ENCODE results near the gene TUBB2B. TPM values are rescaled to one million over a fixed set of nuclear protein-coding genes. Genes with fewer than 3 reads are reported as not detected.
A peak's percentile ranks its signal among the peaks of the same experiment; 100 is the strongest.

Gene TUBB2B
- total RNA-seq (2014; rRNA removed; shearing (Covaris generic)): 60.1 and 127 TPM in 2 replicates

DNA sequence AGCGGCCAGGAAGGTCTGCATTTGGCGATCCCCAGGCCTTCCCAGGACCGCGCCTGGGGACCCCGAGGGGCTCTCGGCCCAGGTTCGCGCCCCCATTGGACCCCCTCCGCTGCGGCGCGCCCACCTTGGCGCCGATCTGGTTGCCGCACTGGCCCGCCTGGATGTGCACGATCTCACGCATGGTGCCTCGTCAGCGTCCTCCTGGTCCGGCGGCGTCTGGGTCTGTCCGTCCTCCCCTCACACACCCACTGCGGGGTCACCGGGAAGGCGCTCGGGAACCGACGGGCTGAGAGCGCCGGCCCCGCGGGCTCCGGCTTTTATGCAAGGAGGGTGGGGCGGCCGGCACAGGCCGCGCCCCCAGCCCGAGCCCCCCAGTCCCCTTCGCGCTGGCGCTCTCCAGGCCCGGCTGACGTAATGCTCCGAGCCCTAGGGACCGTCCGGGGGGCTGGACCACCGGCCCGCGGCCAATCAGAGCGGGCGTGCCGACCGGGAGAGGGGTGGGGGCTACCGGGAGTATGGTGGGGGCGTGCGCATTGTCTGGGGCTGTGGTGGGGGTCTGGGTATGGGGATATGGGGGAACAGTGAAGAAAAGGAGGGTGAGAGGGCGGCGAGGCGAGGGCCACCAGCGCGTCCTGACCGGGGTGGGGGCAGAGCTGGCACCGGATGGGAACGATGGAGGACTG, at the start of gene TUBB2B:
TSS of gene TUBB2B (minus strand) at position 291 of the 683 bp plus-strand sequence. CDS start at position 181, 110 bp downstream.
- DNase-seq (ENCODE audit: low read depth): peak; percentile 59

DNA sequence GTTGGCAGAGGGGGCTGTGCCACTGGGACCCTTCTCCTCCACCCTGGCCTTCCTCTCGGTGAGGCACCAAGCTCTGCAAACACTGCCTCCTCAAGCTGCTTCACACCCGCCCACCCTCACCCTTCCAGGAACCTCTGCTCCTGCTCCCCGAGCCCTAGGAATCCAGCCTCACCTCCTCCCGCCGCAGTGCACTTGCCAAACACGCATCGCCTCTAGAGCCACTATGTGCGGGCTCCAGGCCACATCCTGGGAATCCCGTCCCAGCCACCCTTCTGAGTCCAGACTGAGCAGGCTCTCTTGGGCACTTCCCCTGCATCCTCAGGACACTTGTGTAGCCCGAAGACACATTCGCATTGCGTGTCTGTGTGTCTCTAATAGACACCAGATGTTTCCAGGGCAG, 49.8 kb upstream of the TUBB2B start:
- no peak for DNase-seq (ENCODE audit: low read depth)

DNA sequence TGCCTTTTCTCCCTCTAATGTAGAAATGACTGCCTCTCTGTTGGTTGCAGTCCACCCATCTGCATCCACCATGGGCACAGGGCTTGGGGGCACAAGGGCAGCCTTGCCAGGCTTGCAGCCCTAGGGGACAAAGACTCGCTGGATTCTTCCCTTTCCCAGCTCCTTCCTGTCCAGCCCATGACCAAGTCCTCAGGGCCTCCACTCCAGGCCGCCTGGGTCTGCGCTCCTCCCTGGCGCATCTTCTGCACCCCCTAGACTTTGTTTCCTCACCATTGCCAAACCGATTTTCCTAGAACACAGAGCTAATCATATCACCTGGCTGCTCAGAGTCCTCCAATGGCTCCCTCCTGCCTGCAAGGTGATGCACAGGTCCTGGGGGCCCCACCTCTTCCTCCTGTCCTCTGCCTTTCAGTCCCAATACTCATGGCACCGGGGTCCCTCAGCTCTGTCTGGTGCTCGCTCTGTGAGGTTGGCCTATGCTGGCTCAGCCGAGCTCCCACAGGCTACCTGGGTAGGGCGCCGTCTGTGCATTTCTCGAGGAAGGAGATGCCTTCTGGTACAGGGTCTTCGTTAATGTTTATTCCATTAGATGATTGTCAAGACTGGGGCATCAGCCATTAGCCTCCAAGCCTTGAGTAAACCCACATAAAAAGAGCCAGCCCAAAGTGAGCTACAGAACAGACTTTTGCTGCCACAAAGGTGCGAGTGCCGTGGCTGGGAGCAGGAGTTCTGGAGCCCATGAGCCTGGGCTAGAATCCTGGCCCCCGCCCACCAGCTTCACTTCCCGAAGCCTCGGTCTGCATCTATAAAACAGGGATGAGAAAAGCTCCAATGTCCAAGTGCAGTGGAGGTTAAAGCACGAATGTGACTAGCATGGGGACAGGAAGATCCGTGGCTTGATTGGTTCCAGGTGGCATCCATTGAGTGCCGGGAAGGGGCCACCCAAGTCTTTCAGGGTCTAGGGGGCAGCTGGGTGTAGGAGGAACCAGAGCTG, 49.0 kb upstream of the TUBB2B start:
- DNase-seq (ENCODE audit: low read depth): no peak

- DNase-seq (ENCODE audit: low read depth): no peak
Measured at GRCh38 chr6:3273707-3274521, 46.5 kb upstream of the TUBB2B start.

DNA sequence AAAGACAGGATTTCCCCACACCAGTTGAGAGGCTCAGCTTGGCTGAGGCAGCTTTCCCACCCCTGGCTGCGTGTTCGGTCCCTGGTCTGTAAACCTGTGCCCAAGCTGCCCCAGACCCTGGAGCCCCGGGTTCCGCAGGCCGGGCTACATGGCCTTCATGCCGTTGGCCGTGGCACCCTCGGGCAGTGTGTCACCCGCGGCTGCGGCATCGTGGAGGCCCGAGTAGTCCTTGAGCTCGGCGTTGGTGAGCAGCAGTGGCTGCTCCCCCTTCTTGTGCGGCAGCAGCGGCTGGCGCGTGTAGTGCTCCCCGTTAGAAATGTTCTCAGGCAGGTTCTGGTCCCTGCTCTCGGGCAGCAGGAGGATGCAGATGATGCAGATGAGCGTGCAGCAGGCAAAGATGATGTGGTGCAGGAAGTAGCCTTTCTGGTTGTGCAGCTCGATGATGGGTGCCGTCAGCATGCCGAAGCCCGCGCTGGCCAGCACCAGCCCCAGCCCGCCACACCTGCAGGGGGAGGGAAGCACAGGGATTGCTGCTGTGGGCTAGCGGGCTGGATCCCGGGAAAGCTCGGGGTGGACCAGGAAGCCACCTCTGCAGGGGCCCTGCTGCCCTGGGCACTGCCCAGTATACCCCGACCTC, 45.6 kb upstream of the TUBB2B start:
- DNase-seq (ENCODE audit: low read depth): no peak

GRCh38 chr6:3271756-3272155, 44.3 kb upstream of the TUBB2B start:
- no peak for DNase-seq (ENCODE audit: low read depth)

DNA sequence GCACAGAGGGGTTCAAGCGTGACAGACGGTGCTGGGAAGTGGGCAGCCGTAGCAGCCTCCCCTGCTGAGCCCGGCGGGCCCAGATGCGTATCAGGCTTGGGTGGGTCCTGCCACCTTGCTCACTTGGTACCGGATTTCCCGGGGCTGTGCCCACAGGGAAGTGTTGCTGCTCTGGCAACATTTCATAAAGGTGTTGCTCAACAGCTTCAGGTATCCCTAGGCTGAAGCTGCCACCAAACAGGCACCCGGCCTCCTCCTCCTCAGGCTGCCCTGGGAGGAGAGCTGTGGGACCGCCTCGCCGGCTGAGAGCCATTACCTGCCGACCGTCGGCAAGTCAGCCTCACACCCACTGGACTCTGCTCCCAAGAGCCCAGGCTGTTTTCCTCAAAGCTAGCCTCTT, 42.8 kb upstream of the TUBB2B start:
- no peak for DNase-seq (ENCODE audit: low read depth)

DNA sequence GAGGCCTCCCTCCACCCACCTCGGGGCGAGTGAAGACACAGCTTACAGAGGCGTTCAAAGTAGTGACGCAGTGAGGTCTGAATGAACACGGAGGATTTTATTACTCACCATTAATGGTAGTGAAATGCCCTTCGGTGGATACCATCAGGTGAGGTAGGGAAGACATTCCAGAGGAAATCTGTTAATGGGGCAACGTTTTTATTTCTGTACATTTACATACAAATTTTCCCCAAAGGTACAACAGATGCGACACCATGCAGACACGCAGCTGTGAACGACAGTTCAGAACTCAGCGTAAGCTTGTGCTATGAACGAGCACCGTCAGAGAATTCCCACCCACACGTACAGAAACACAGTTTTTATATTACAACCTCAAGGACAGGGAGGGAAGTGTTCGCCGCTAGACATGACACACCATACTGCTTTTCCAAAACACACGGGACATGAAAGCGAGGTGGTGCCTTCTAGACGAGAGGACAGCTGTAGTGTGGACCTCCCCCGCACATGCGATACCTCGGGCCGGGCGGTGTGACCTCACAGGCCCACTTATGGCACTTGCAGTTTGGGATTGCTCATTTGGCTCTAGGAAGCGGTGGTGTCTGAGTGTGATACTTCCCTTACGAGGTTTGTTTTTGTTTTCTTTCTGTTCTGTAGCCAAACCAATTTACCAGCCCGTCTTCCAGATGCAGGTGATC, 42.0 kb upstream of the TUBB2B start:
- DNase-seq (ENCODE audit: low read depth): no peak

- no peak for DNase-seq (ENCODE audit: low read depth)
Measured at GRCh38 chr6:3268680-3269079, 41.2 kb upstream of the TUBB2B start.

DNA sequence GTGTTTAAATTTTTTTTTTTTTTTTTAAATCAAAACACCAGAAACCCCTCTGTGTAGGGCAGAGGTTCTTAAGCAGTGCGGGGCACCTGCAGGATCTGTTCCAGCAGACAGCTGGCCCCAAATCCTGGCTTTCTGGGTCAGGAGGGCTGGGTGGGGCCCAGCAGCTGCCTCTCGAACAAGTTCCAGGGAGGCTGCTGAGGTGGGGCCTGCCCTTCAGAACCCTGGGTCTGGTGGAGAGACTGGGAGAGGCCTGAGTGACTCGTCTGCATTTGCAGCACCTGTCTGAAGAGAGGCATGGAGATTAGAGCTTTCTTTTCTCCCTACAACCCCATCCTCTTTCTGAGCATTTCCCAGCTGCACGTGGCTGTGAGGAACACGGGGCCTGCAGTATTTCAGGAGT, 39.7 kb upstream of the TUBB2B start:
- DNase-seq (ENCODE audit: low read depth): no peak

- no peak for DNase-seq (ENCODE audit: low read depth)
Measured at GRCh38 chr6:3266170-3266569, 38.7 kb upstream of the TUBB2B start.

DNA sequence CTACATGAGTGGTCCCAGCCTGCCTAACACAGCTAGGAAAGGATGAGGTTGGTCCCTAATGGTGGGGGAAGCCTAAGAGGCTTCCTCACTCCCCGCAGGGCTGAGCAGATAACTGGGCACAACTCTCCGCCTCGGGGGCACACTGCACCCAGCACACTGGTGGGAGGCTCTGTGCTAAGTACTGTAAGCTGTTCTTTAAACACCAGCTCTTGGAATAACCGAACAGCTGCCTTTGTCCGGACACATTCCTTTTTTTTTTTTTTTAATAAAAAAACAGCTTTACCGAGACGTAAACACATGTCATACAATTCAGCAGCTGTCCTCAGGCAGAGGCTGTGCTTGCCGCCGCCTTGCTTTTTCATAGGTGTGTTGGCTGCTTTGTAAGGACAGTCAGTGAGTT, 38.2 kb upstream of the TUBB2B start:
- DNase-seq (ENCODE audit: low read depth): no peak

- no peak for DNase-seq (ENCODE audit: low read depth)
Measured at GRCh38 chr6:3264356-3264755, 36.9 kb upstream of the TUBB2B start.

- no peak for DNase-seq (ENCODE audit: low read depth)
Measured at GRCh38 chr6:3263096-3263495, 35.6 kb upstream of the TUBB2B start.

- DNase-seq (ENCODE audit: low read depth): no peak
Measured at GRCh38 chr6:3261921-3262320, 34.5 kb upstream of the TUBB2B start.

- no peak for DNase-seq (ENCODE audit: low read depth)
Measured at GRCh38 chr6:3261518-3261820, 34.0 kb upstream of the TUBB2B start.

- no peak for DNase-seq (ENCODE audit: low read depth)
Measured at GRCh38 chr6:3260772-3261517, 33.5 kb upstream of the TUBB2B start.

- no peak for DNase-seq (ENCODE audit: low read depth)
Measured at GRCh38 chr6:3260296-3260695, 32.8 kb upstream of the TUBB2B start.

DNA sequence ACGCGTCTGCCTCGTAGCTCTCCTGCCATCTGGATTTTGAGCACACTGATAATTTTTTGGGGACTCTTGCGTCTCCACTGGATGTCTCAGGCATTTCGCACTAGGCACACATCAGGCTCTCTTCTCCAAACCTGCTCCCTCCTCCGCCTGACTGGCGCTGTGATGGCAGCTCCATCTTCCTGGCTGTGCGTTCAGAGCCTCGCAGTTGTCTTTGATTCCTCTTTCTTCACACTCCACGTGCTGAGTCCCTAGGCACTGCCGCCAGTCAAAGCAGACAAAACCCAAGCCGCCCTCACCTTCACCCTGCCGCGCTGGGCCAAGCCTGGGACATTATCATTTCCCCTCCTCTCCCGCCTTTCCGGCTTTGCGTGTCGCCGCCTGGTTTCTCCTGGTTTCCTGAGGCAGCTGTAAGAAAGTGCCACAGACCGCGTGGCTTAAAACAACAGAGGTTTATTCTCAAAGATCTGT, 32.1 kb upstream of the TUBB2B start:
- peak; percentile 71 for DNase-seq (ENCODE audit: low read depth)

Data from M059J (cell line).